HL-60 (cell line): ENCODE data around the gene MBD3.

Experiments
- DNase-seq, 2 experiments: peaks; one replicate each; pipeline ENCODE4 v3.0.0-alpha.2; 2010 to 2020; ENCODE audit warnings: low read depth in 1 of 2, low spot score in 1 of 2
- H3K27ac ChIP-seq: fragments of 250-450 bp; sonication (Bioruptor Pico); replicated peaks from 2 replicates; pipeline ENCODE4 v1.5.1; 2020; ENCODE audit warnings: mild to moderate bottlenecking, moderate library complexity
- H3K27me3 ChIP-seq: fragments of 250-450 bp; sonication (Bioruptor Pico); 2 replicates; pipeline ENCODE4 v1.5.1; 2021; ENCODE audit warnings: mild to moderate bottlenecking, moderate library complexity; ENCODE audit not compliant: insufficient read depth, poor library complexity, severe bottlenecking
- H3K4me3 ChIP-seq: replicated peaks from 2 replicates; pipeline ENCODE4 v1.5.1; 2011; ENCODE audit warnings: mild to moderate bottlenecking, control low read depth, low read length; ENCODE audit not compliant: insufficient read depth
- CTCF ChIP-seq: IDR thresholded peaks from one replicate; pipeline ENCODE4 v1.5.1; 2011; ENCODE audit warnings: low read length, control low read depth, inconsistent platforms; ENCODE audit not compliant: insufficient read depth
- GABPA ChIP-seq: IDR thresholded peaks from 2 replicates; pipeline ENCODE4 v1.6.1; 2012; ENCODE audit warnings: low read depth
- POLR2AphosphoS5 ChIP-seq: IDR thresholded peaks from 2 replicates; pipeline ENCODE4 v1.6.1; 2012; ENCODE audit warnings: low read depth
- SPI1 ChIP-seq: IDR thresholded peaks from 2 replicates; pipeline ENCODE4 v1.6.1; 2012; ENCODE audit warnings: low read depth, mild to moderate bottlenecking, borderline replicate concordance
- TF ChIP-seq, protein P1 (sequence below): IDR thresholded peaks from 2 replicates; pipeline ENCODE4 v1.6.1; 2012; ENCODE audit warnings: low read depth; ENCODE audit not compliant: insufficient replicate concordance

Gene MBD3

DNA sequence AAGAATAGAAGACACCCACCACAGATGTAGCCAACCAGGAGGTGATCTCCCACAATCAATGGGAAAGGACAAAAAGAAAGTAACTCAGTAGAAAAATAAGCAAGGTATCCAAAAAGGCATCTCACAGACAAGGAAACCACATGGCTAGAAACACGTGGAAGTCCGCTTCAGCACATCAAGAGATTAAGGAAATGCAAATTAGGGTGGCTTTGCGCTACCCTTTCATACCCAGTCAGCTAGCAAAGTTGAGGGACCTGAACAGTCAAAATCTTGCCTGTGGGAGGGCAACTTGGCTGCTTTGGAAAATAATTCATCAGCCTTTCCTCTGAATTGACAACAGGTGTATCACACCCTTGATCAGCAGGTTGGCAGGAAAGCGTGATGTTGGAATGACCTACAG is 24.2 kb upstream of the MBD3 start:
- DNase-seq: no peak
- H3K27me3 ChIP-seq: no peaks in the 10 kb centered on the region
- no peak overlapping the region for H3K27ac ChIP-seq
- TF ChIP-seq, protein P1, sequence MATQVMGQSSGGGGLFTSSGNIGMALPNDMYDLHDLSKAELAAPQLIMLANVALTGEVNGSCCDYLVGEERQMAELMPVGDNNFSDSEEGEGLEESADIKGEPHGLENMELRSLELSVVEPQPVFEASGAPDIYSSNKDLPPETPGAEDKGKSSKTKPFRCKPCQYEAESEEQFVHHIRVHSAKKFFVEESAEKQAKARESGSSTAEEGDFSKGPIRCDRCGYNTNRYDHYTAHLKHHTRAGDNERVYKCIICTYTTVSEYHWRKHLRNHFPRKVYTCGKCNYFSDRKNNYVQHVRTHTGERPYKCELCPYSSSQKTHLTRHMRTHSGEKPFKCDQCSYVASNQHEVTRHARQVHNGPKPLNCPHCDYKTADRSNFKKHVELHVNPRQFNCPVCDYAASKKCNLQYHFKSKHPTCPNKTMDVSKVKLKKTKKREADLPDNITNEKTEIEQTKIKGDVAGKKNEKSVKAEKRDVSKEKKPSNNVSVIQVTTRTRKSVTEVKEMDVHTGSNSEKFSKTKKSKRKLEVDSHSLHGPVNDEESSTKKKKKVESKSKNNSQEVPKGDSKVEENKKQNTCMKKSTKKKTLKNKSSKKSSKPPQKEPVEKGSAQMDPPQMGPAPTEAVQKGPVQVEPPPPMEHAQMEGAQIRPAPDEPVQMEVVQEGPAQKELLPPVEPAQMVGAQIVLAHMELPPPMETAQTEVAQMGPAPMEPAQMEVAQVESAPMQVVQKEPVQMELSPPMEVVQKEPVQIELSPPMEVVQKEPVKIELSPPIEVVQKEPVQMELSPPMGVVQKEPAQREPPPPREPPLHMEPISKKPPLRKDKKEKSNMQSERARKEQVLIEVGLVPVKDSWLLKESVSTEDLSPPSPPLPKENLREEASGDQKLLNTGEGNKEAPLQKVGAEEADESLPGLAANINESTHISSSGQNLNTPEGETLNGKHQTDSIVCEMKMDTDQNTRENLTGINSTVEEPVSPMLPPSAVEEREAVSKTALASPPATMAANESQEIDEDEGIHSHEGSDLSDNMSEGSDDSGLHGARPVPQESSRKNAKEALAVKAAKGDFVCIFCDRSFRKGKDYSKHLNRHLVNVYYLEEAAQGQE: no peak
- no peak for TF ChIP-seq CTCF
- no peak for TF ChIP-seq SPI1
- no peak for TF ChIP-seq GABPA
- TF ChIP-seq POLR2AphosphoS5: no peak
- no peak overlapping the region for H3K4me3 ChIP-seq

DNA sequence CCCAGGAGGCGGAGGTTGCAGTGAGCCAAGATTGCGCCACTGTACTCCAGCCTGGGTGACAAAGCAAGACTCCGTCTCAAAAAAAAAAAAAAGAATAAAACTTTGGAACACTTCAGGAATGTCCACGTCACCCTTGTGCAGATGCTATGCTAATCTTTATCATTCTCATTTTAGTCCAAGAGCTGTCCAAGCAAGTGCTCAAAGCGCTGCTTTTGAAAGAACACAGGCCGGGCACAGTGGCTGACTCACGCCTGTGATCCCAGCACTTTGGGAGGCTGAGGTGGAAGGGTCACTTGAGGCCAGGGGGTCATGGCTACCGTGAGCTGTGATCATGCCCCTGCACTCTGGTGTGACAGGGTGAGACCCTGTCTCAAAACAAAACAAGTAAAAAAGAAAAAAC is 23.7 kb upstream of the MBD3 start:
- Histone ChIP-seq H3K27ac (no peak overlapping the region), H3K27me3 (no peaks in the 10 kb centered on the region)

DNA sequence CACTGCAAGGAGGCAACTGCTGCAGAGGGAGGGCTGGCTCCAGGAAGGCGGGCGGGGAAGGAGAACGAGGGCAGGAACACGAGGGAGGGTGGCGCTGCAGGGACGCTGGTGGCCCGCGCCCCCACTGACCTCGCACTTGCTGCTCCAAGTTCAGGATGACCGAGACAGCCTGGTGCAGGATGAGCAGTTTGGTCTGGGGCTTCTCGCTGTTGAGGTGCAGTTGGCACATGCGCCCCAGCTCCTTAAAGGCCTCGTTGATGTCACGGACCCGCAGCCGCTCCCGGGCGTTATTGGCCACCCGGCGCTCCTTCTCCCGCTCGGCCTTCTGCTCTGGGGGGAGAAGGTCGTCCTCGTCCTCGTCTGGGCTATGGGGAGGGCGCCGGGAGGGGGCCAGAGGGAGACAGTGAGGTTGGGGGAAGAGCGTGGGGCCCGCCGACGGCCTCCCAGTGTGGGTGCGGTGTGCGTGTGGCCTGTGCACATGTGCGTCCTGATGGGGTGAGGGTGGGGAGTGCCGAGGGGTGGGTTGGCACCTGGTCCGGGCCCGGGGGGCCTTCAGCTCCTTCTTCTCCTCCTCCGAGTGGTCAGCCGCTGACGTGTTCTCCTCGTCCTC is 22.6 kb upstream of the MBD3 start:
- DNase-seq: no peak
- no peaks in the 10 kb centered on the region for H3K27me3 ChIP-seq
- no peak overlapping the region for H3K27ac ChIP-seq
- H3K4me3 ChIP-seq: no peak overlapping the region
- TF ChIP-seq, protein P1: no peak
- no peak for TF ChIP-seq GABPA
- no peak for TF ChIP-seq POLR2AphosphoS5
- TF ChIP-seq SPI1: no peak
- TF ChIP-seq CTCF: no peak

More for the DNA sequence above, 23.7 kb upstream of the MBD3 start:
- H3K4me3 ChIP-seq: no peak overlapping the region
- no peak for DNase-seq
- TF ChIP-seq GABPA: no peak
- TF ChIP-seq, protein P1: no peak
- no peak for TF ChIP-seq POLR2AphosphoS5
- no peak for TF ChIP-seq CTCF
- TF ChIP-seq SPI1: no peak
